GM19025 (cell line): ENCODE results near the gene IRGQ.
"Not testable (repeated sequence)": the region's sequence is repeated elsewhere in the genome, so short reads cannot be mapped to it uniquely, and the experiment has no call there.

Experiments
- ATAC-seq: cut with Tn5 transposase; IDR thresholded peaks from one replicate; pipeline ENCODE4 v1.9.1; 2021; ENCODE audit warnings: mild to moderate bottlenecking, low read depth, moderate library complexity; ENCODE audit not compliant: unreplicated experiment

IRGQ gene

GRCh38 chr19:43547926-43548325, 48.0 kb downstream of the IRGQ start:
- not testable (repeated sequence) for ATAC-seq

- ATAC-seq: no peak
Observed at GRCh38 chr19:43546581-43546980, 49.4 kb downstream of the IRGQ start.

GRCh38 chr19:43545981-43546380, 50.0 kb downstream of the IRGQ start:
- no peak for ATAC-seq

GRCh38 chr19:43545276-43545675, 50.7 kb downstream of the IRGQ start:
- no peak for ATAC-seq

GRCh38 chr19:43544077-43544476, 51.9 kb downstream of the IRGQ start:
- no peak for ATAC-seq

- ATAC-seq: no peak
Observed at GRCh38 chr19:43541920-43542650, 53.8 kb downstream of the IRGQ start.

GRCh38 chr19:43540381-43540780, 55.6 kb downstream of the IRGQ start:
- ATAC-seq: no peak

GRCh38 chr19:43538922-43539321, 57.0 kb downstream of the IRGQ start:
- no peak for ATAC-seq

- no peak for ATAC-seq
Observed at GRCh38 chr19:43534816-43535761, 60.8 kb downstream of the IRGQ start.
